CD4-positive, alpha-beta T cell treated with Interleukin-17A for 4 hours (primary cell): ENCODE measurements around the gene POLR3G.

Experiments
- DNase-seq: peaks from one replicate; pipeline ENCODE4 v3.0.0-alpha.2; 2020; ENCODE audit warnings: mixed read lengths

POLR3G gene

DNA sequence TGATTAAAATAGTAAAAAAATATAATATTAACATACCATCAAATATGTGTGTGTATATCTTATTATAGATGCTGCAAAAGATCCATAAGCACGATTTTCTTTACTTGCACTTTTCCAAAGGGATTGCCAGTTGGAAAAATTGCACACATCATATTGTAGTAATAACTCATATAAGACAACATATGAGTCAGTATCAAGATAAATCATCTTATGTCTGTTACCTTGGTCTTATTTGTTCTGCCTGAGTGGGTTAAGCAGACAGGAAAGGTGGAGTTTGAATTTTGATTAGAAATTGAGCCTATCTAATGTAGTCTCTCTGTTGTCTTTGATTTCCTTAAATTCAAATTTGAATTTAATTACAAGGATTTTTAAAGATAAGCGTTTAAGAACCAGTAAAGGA lies 30.1 kb downstream of the POLR3G start:
- no peak for DNase-seq

DNA sequence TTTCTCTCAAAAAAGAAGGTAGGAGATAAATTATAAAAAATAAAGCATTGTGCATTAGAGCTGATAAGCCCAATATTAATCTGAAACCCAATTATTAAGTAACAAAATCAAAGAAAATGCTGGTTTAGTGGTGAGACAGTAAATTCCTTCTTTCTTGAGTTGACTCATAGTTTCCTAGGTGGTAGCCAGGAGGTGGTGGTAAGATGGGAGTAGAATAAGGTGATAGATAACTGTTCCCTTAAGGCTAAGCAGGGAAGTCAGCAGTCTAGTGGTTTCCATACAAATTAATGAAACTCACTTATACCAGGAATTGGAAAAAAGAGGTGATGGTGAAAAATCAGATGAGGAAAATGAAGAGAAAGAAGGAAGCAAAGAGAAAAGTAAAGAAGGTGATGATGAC lies 31.6 kb downstream of the POLR3G start:
- no peak for DNase-seq

DNA sequence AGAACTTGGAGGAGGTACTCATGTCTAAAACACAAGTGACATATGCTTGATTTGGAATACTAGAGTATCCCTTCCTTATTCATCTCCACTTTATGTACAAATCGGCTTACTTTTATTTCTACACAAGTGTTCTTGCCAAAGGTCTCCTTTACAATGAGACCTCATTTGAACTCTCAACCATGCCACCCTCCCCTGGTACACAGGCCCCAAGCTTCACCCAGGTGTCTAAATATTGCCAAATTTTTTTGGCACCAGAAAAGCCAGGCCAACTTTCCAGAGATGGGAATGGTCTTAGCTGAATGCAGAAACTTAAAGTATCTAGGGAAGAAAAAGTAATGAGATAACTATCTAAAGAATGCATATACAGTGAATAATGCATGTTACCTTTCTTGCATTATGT lies 35.8 kb downstream of the POLR3G start:
- no peak for DNase-seq

DNA sequence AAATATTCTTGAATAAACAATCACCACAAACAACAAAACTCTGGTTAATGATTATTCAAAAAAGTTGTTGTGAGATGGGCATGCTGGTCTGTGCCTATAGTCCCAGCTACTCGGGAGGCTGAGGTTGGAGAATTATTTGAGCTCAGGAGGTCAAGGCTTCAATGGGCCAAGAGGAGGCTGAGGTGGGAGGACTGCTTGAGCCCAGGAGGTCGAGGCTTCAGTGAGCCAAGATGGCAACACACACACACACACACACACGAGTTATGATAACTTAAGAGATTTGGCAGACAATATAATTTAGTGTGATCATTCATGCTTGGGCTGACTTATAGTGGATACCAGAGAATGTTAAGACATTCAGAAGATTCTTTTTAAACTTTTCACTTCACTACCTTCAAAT lies 39.9 kb downstream of the POLR3G start:
- DNase-seq = no peak

DNA sequence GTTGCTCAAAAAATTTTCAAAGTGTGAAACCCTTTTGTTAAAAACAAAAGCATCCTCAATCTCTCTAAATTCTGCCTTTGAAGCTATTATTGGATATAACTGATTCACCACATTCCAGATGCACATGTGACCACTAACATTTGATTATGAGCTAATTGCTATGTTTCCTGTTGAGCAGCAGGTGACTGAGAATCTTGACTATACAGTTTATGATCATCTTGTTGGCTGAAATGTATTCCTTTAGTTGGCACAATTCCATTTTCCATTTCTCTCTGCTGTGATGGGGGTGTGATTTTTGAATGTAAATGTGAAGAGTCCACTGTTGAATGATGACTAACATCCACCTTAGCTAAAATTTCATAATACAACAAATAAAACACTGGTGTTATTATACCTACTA lies 44.0 kb downstream of the POLR3G start:
- no peak for DNase-seq

DNA sequence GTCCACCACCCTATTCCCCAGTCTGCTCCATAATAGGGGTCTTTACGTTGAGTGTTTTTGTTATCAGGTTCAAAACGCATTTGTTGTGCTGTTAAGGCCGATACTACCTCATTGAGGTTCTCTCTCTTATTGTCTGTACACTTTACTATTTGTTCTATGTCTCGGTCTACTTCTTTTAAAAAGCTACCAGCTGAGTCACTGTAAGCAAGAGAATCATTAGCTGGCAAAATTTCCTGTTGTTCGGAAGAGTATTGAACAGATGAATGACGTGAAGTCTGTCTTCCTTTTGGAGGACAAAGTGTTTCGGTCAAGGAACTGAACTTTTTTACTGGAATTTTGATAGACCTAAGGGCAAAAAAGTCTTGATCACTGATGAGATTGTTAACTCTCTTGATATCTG lies 44.4 kb downstream of the POLR3G start:
- DNase-seq = no peak

DNA sequence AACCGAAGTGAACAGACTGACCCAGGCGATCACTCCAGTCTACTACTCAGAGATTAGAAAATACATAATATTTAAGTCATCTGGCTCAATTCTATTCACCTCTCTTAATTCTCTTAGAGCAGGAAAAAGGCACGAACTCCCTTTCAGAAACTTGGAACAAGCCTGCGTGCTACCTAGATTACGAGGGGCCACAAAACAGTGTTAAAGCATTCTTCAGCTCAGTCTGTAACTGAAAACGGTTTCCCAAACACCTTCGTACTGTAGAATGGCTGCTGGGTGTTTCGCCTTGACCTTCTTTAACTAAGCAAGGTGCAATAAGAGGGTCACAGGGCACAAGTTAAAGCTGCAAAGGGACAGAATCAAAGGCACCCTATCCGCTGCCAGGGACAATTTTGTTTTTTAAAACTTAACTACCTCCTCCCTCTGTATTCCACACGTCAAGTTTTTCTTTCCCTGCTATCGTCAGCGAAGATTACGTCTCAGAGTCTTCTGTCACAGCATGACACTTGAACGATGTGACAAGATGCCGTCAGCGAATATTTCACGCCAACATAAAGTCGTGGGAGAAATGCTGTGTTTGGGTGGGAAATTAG lies 54.0 kb downstream of the POLR3G start:
- DNase-seq = peak; percentile 9

DNA sequence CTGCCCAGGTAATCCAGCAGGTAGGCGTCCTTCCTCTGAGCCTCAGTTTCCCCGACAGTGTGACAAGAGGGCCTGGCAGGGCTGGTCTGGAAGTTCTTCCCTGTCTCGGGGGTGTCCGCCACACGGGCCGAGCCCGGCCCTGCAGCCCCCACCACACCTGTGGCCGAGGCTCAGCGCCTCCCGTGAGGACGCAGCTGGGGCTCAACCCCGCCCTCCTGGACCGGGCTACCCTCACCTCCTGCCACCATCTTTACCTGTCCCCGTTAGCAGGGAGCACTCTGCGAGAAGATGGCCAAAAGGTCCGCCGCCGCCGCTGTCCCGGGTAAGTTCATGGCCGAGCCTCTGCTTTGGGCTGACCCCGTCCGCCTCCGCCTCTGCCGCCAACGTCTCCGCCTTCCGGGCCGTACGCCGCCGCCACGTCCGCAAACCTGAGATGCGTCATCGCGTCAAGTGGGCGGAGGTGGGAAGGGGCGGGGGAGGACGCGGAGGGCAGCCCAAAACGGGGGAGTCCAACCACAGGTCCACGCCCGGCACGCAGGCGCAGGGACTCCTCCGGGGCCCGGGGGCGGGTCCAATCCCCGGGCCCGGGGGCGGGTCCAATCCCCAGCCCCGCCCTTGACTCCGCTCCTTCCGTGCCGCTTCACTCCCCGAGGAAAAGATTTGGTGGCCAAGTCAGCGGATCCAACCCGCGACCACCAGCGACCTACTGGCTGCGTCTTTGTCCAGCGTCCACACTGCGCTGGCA lies 54.7 kb downstream of the POLR3G start, which contains the start of gene LYSMD3:
Gene LYSMD3 (minus strand): TSS at position 391 of the 745 bp plus-strand sequence. CDS start 4,295 bp downstream, outside the sequence.
- DNase-seq = peak; percentile 97

DNA sequence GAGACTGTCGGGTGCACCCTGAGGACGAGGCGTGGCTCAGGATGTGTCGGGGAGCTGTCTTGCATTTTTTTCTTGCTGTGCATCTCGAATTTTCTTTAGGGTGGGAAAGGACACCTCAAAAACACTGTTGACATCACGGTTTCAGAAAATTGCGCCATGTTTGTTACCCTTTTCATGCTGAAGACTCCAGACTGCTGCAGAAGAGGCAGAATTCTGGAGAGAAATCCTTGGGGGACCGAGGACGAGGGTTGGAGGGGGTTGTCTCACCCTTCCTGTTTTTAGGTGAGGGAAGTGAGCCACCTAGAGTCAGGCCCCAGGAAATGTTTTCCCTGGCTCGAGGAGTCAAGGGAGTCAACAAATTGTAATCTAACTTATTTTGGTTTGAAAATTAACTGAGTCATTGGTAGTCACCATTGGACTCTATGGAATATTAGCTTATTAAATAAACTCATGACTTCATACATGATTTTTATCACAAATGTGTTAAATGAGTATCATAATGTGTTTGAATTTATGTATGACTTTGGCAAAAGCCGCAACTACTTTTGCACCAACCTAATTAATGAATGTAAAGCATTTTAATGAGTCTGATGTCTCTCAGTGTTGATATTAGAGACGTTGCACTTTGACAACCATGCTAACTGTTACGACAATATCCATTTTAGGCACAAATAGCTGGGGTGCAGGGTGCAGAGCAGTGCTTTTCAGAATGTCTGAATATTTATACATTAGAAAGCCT lies 55.4 kb downstream of the POLR3G start:
- DNase-seq = peak; percentile 70

DNA sequence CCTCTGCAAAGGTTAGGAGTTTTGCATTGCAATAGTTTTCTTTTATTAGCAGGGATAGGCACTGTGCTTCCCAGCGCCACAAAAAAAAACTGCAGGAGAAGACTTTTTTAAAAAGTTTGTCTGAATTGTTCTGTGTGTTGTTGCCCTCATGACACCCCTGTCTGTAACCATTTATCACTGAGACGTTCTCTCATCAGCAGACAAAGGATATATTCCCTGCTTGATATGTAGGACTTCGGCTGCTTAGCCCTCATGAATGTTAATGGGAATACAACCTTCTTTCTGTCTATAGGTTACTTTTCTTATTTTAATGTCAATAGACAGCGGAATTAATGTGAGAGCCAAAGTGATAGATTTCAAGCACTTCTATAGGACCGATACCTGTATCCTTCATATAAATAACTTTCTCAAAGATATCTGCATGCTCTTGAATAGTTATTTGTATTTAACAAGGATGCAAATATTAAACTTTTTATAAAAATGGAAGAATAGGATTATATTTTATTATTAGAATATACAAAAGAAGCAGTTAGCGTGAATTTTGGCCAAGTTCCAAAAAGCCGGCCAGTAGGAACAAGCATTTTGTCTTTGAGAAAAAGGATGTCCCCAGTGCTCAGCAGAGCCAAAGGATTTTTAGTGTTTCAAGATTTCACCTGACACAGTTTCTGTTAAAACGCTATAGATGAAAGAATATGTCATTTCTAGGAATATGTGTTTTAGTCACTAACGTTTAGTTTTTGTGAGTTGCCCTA lies 56.2 kb downstream of the POLR3G start:
- DNase-seq = no peak

DNA sequence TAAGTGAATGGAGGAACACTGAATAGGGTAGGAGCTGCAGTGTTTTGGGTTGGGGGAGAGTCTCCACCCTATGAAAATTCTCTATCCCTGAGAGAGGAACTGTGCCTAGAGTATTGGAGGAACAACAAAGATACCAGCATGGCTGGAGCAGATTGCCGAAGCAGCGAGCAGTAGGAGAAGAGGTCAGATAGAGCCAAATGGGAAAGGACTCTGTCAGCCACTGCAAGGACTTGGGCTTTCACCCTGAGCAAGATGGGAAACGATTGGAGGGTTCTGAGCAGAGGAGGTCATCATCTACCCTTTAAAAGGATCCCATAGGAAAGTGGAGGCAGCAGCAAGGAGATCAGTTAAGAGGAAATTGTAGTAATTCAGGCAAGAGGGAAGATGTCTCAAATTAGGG lies 59.1 kb downstream of the POLR3G start:
- no peak for DNase-seq

DNA sequence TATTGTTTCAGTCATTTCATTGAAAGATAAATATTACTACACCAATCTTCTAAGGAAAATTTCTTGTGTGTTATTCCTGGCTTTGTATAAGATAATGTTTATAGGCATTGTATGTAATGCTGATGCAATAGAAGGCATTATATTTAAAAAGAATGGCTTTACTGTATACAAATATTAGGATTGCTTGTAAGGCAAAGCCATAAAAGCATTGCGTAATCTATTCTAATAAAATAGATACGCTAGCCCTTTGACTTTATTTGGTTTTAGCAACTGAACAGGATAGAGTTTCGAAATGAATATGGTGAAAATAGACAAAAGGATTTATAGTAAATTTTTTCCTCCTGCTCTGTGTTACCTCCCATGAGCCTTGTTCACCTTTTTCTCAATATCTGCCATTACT lies 60.3 kb downstream of the POLR3G start:
- no peak for DNase-seq

DNA sequence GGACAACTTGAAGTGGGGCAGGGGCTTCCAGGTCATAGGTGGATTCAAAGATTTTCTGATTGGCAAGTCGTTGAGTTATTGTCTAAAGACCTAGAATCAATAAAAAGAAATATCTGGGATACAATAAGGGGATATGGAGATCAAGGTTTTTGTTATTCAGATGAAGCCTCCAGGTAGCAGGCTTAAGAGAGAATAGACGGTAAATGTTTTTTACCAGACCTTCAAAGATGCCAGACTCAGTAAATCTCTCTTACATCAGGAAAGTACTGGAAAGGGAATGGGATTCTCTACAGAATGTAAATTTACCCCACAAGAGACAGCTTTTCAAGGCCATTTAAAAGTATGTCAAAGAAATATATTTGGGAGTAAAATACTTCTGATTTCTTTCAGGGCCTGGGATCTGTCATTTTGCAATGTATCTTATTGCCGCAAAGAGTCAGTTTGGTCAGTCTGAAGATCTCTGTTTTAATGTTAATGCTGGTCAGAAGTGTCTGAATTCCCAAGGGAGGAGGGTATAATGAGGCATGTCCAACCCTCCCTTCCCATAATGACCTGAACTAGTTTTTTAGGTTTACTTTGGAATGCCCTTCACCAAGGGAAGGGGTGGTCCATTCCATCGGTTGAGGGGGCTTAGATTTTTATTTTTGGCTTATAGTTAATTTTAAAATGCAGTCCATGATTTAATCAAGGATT lies 68.3 kb downstream of the POLR3G start:
- DNase-seq = no peak

DNA sequence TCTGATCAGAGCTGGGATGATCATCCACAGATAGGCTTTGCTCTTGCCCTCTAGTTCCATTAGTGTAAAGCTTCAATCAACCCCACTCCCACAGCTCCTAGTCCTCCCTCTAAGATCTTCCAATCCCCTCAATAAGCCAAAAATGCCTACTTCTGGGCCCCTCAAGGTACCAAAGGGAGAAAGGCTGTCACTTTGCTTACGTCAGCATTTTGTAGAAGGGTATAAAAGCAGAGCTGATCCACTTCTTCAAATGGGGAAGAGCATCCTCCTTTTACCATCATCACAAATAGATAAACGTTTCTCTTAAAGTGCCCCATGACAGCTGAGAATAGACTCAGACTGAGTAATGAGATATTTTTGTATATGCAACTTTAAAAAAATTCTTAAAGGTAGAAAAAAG lies 70.8 kb downstream of the POLR3G start:
- no peak for DNase-seq

DNA sequence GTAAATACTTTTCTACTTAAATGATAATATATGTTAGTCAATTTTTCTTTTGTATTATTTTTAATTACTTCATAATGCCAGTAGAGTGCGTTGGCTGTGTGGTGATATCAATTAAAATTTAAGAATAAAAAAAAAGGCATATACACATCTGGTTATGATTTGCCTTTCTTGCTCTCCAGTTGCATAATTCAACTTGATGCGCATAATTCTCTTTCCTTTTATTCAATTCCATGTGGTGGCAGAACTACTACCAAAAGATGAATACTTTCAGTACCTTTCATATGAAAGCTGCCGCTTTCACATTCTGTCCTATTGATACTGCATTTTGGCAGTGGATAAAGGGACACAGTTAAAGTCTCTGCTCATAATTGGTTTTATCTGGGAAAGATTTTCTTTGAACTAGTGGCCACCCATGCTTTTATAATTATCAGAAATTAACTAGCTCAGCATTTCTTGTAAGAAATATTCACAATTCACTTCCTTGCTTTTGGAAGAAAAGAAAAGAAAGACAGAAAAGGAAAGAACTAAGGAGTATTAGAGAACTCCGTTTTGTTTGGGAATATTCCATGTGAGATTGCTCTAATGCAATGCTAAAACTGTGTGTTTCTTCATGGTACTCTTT lies 71.7 kb downstream of the POLR3G start:
- DNase-seq = no peak

DNA sequence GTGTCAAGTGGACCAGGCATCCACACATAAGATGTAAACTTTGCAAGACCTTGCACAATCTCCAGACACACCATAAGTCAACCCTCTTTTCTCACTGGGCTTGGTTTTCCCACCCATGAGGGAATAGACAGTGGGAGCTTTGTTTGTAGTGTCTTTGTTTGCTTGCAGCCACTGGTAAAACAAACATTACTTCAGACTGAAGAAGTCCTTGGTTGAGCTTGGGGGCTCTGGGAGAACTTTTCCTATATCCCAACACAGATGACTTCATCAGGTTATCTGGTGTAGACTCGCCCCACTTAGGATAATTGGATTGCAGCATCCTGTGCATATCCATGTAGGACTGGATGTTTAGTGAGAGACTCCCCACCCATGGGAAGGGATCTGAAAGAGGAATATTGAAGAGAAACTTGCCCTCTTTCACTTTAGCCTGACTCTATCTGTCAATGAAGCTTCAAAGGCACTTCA lies 72.4 kb downstream of the POLR3G start:
- no peak for DNase-seq

DNA sequence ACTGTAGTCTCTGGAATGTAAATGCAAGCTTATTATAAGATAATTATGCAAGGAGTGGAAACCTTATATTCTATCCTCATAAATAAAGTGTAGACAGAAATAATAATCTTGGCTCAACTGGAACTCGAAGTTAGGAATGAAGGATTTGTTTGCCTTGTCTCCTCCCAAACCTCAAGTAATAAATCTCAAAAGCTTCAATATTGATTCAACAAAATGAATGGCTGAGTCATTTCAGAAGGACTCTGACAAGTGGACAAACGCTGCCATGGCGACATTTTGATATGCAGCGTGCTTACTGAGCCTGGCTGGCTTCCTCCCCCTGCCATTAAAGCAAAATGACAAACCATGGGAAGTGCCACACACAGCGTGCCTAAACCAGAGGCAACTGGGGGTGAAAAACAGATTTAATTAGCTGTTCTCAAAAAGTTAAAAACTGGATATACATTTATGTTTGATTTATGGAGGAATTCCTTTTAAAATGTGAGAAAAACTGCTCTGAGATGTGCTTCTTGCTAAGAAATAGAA lies 73.5 kb downstream of the POLR3G start:
- DNase-seq = no peak

DNA sequence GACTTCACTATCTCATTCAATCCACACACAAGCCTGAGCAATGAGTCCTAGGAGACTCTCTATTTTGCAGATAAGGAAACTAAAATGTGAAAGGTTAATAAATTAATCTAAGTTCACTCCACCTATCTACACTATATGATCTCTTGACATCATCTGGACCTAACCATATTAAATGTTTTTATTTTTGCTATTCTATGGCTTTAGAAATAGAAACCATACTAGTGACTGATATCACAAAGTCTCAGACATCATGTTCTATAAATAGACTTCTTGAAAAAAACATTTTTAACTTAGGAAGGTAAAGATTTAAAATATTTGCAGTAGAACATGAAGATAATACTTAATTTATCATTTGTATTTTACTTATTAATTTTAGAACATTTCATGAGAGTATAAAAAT lies 74.6 kb downstream of the POLR3G start:
- DNase-seq = no peak

DNA sequence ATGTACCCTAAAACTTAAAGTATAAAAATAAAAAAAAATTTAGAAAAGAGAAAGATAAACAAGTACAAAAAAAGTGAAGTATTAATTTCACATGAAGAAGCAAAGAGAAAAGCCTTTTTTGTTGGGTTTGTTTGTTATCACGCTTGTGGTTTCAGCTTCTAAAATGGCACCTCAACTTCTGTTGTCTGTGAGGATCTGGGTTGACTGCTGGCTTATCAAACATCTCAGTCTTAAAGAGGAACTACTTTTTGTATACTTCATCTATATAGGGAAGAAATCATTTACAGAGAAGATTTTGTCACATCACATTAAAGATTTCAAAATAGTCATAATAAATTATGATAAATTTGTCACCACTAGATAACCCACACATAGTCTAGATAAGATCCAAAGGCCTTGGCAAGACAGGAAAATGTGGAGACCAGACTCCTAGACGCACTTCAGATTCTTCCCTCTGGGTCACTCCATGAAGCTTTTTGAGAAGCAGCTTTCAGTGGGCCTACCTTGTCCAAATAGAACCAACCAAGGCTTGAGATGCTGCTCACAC lies 75.1 kb downstream of the POLR3G start:
- no peak for DNase-seq

DNA sequence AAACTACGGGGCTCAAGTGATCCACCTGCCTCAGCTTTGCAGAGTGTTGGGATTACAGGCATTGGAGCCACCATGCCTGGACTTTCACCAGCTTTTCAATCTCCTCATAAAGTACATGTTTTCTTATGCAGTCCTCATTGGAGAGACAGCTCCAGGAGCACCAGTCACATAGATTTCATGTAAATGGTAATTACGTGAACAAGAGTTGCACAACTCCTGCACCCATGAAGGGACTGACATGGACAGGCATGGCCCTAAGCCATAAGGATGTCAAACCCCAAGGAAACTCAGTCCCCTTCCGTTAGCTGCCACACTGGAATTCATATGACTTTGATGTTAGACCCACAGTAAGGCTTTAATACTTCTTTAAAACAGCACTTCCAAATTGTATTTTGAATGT lies 76.3 kb downstream of the POLR3G start:
- no peak for DNase-seq

DNA sequence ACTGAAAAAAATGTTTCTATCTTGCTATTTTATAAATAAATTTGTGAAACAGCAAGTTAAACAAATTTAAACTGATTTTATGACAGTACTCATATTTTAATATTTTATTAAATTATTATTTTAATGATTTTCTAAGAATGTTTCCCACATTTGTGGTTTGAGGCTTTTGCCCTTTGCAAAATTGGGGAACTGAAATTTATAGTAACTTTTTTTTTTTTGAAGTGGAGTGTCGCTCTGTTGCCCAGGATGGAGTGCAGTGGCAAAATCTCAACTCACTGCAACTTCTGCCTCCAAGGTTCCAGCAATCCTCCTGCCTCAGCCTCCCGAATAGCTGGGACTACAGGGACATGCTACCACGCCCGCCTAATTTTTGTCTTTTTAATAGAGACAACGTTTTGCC lies 76.7 kb downstream of the POLR3G start:
- no peak for DNase-seq

DNA sequence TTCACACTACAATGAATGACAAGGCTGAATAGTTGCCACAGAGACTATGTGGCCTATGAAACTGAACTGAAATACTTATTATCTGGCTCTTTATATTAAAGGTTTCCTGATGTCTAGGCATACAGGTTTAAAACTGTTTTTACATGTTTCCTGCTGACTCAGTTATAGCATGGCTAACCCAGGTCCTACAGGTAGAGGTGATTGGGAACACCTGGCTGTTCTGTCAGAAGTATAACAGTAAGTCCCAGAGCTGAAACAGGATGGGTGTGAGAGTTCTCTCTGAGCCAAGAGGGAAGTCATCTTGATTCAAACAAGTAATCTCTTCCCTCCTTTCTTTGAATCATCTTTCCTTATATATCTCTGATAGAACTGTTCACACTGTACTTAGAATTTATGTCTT lies 79.0 kb downstream of the POLR3G start:
- no peak for DNase-seq
